MM.1S (cell line): ENCODE measurements around the gene ERC2.

Experiments
- DNase-seq: peaks from one replicate; pipeline ENCODE4 v3.0.0-alpha.2; 2015
- H2AFZ ChIP-seq: fragments of 300-600 bp; sonication (generic); 2 replicates; pipeline ENCODE4 v1.6.0; 2016; ENCODE audit warnings: antibody characterized with exemption, low read length
- H3F3A ChIP-seq: fragments of 300-600 bp; sonication (generic); 2 replicates; pipeline ENCODE4 v1.6.1; 2016; ENCODE audit warnings: mild to moderate bottlenecking, antibody characterized with exemption, low read length, moderate library complexity, mixed read lengths; ENCODE audit not compliant: insufficient read depth
- H3K27ac ChIP-seq: fragments of 300-600 bp; sonication (generic); 2 replicates; pipeline ENCODE4 v1.5.1; 2016; ENCODE audit warnings: mild to moderate bottlenecking, low read length
- H3K27me3 ChIP-seq: fragments of 300-600 bp; sonication (generic); replicated peaks from 2 replicates; pipeline ENCODE4 v1.6.0; 2016; ENCODE audit warnings: low read length; ENCODE audit not compliant: insufficient read depth
- H3K36me3 ChIP-seq: fragments of 300-600 bp; sonication (generic); replicated peaks from 2 replicates; pipeline ENCODE4 v1.6.1; 2016; ENCODE audit warnings: mild to moderate bottlenecking, low read length, mixed read lengths; ENCODE audit not compliant: insufficient read depth
- H3K4me1 ChIP-seq: fragments of 300-600 bp; sonication (generic); 2 replicates; pipeline ENCODE4 v1.6.1; 2016; ENCODE audit warnings: low read length, mixed read lengths
- H3K4me2 ChIP-seq: fragments of 300-600 bp; sonication (generic); 2 replicates; pipeline ENCODE4 v1.6.0; 2016; ENCODE audit warnings: low read depth, low read length
- H3K4me3 ChIP-seq: fragments of 300-600 bp; sonication (generic); 2 replicates; pipeline ENCODE4 v1.5.1; 2016; ENCODE audit warnings: low read length, mixed read lengths
- H3K79me2 ChIP-seq: fragments of 300-600 bp; sonication (generic); 2 replicates; pipeline ENCODE4 v1.6.1; 2016; ENCODE audit warnings: mixed run types, low read length, mixed read lengths
- H3K9ac ChIP-seq: fragments of 300-600 bp; sonication (generic); 2 replicates; pipeline ENCODE4 v1.6.1; 2016; ENCODE audit warnings: low read length, mixed read lengths
- H3K9me2 ChIP-seq: fragments of 300-600 bp; sonication (generic); replicated peaks from 2 replicates; pipeline ENCODE4 v1.6.1; 2016; ENCODE audit warnings: mild to moderate bottlenecking, low read length, mixed read lengths; ENCODE audit not compliant: insufficient read depth
- H3K9me3 ChIP-seq: fragments of 300-600 bp; sonication (generic); replicated peaks from 2 replicates; pipeline ENCODE4 v1.6.1; 2016; ENCODE audit warnings: mild to moderate bottlenecking, low read length, mixed read lengths; ENCODE audit not compliant: insufficient read depth
- H4K20me1 ChIP-seq: fragments of 300-600 bp; sonication (generic); 2 replicates; pipeline ENCODE4 v1.6.1; 2016; ENCODE audit warnings: mild to moderate bottlenecking, low read length, moderate library complexity, mixed read lengths; ENCODE audit not compliant: insufficient read depth
- EZH2 ChIP-seq: fragments of 300-600 bp; sonication (generic); optimal IDR thresholded peaks from 2 replicates; pipeline ENCODE3; 2017; ENCODE audit warnings: low read depth, mild to moderate bottlenecking, antibody characterized with exemption, low read length, mixed read lengths
- EZH2phosphoT487 ChIP-seq: fragments of 300-600 bp; sonication (generic); IDR thresholded peaks from 2 replicates; pipeline ENCODE4 v1.6.1; 2018; ENCODE audit warnings: antibody characterized with exemption, low read length
- TF ChIP-seq, protein P1 (sequence below): fragments of 300-600 bp; sonication (generic); IDR thresholded peaks from 2 replicates; pipeline ENCODE4 v1.5.1; 2016; ENCODE audit warnings: antibody characterized with exemption, low read length, mixed read lengths

The ERC2 gene

DNA sequence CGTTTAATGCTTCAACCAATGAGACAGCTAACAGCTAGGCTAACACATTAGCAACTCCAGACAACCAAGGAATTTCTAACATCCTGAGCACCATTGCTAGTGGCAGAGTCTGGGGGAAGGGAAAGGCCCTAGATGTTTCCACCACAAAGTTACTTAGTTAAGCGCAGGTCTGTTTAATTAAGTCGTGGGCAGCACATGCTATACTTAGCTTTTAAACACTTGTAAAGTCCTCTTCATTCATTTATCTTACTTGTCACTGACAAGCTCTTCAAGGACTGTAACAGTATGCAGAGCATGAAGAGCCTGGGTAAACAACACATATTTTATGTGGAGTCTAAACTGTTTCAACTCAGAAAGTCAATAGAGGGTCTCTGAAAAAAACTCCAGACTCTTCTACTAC lies 760.0 kb downstream of the ERC2 start:
- no peak for TF ChIP-seq EZH2phosphoT487
- TF ChIP-seq, protein P1, sequence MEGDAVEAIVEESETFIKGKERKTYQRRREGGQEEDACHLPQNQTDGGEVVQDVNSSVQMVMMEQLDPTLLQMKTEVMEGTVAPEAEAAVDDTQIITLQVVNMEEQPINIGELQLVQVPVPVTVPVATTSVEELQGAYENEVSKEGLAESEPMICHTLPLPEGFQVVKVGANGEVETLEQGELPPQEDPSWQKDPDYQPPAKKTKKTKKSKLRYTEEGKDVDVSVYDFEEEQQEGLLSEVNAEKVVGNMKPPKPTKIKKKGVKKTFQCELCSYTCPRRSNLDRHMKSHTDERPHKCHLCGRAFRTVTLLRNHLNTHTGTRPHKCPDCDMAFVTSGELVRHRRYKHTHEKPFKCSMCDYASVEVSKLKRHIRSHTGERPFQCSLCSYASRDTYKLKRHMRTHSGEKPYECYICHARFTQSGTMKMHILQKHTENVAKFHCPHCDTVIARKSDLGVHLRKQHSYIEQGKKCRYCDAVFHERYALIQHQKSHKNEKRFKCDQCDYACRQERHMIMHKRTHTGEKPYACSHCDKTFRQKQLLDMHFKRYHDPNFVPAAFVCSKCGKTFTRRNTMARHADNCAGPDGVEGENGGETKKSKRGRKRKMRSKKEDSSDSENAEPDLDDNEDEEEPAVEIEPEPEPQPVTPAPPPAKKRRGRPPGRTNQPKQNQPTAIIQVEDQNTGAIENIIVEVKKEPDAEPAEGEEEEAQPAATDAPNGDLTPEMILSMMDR: no peak
- no peak for TF ChIP-seq EZH2
- Histone ChIP-seq H3K9ac (no peak overlapping the region), H3K27me3 (no peaks in the 10 kb centered on the region), H3F3A (no peaks in the 10 kb centered on the region), H2AFZ (no peak overlapping the region), H3K79me2 (no peaks in the 10 kb centered on the region), H3K36me3 (no peaks in the 10 kb centered on the region), H3K4me2 (no peak overlapping the region), H3K9me2 (no peaks in the 10 kb centered on the region), H3K4me1 (no peaks in the 10 kb centered on the region), H3K4me3 (no peak overlapping the region), H3K9me3 (no peaks in the 10 kb centered on the region), H4K20me1 (no peaks in the 10 kb centered on the region), H3K27ac (no peak overlapping the region)
- no peak for DNase-seq

DNA sequence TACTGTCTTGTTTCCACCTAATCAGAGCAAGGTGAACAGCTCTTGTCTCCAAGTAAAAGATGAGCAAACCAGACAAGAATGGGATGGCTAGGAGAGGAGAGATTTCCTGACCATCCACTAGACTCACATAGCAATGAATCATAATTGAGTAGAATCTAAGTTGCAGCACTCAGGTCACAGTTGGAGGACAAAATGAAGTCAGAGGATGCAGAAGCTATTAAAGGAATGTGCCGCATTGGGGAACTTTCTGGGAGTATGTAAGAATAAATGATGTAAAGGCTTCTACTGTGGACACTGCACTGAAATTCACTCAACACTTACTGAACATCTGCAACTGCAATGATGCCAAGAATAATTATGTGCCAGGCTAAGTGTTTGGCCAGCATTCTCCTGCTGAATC lies 763.7 kb downstream of the ERC2 start:
- DNase-seq: no peak
- no peaks in the 10 kb centered on the region for H3K9me3 ChIP-seq
- H2AFZ ChIP-seq: no peak overlapping the region
- H3K9me2 ChIP-seq: no peaks in the 10 kb centered on the region
- H3K27me3 ChIP-seq: no peaks in the 10 kb centered on the region
- no peak for TF ChIP-seq EZH2phosphoT487
- TF ChIP-seq, protein P1: no peak
- TF ChIP-seq EZH2: no peak
- H4K20me1 ChIP-seq: no peaks in the 10 kb centered on the region
- H3K4me1 ChIP-seq: no peaks in the 10 kb centered on the region
- no peak overlapping the region for H3K4me3 ChIP-seq
- no peak overlapping the region for H3K27ac ChIP-seq
- H3K9ac ChIP-seq: no peak overlapping the region
- no peaks in the 10 kb centered on the region for H3F3A ChIP-seq
- H3K36me3 ChIP-seq: no peaks in the 10 kb centered on the region
- no peaks in the 10 kb centered on the region for H3K79me2 ChIP-seq
- H3K4me2 ChIP-seq: no peak overlapping the region

DNA sequence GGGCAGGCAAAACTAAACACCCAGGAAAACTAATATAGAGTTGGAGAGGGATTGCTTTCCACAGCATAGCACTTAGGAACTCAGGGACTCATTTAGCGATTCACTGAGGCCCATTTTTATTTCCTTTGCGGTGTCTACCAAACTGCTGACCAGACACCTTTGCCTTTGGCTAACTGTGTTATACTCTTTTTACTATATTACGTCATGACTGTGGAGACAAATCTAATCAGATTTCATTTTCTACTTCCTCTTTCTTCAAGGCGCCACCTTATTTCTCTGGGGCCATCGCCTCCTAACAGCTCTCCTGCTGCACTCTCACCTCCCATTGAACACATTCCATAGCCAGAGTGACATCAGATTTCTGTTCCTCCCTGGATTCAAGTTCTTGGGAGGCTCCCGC lies 765.4 kb downstream of the ERC2 start:
- Histone ChIP-seq H3K36me3 (no peaks in the 10 kb centered on the region), H3K4me3 (no peak overlapping the region), H3K9me3 (no peaks in the 10 kb centered on the region), H3K9ac (no peak overlapping the region), H3K79me2 (no peaks in the 10 kb centered on the region), H3K9me2 (no peaks in the 10 kb centered on the region), H3K27me3 (no peaks in the 10 kb centered on the region), H4K20me1 (no peaks in the 10 kb centered on the region), H3K4me2 (no peak overlapping the region), H3K27ac (no peak overlapping the region), H2AFZ (no peak overlapping the region), H3K4me1 (no peaks in the 10 kb centered on the region), H3F3A (no peaks in the 10 kb centered on the region)
- DNase-seq: no peak
- TF ChIP-seq, protein P1: no peak
- TF ChIP-seq EZH2 (no peak), EZH2phosphoT487 (no peak)

DNA sequence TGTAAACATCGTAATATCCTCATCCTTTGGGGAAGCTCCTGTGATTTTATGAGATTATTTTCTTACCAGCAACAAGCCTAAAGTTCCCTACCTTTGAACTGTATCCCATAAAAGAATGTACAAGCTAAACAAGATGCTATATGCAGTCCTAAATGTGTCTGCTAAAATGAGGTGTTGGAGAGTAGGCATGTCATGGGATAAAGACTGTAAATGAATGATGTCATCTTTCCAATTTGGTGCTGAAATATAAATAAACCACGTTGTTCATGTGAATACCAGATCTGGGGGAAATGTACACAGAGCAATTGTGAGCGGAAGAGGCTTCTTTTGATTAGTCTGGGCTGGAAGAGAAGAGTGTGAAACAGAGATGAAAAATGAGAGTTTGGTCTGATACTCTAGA lies 766.3 kb downstream of the ERC2 start:
- Histone ChIP-seq H3K79me2 (no peaks in the 10 kb centered on the region), H3K27me3 (no peaks in the 10 kb centered on the region), H3K4me2 (no peak overlapping the region), H3K9ac (no peak overlapping the region), H3K4me3 (no peak overlapping the region), H3K9me2 (no peaks in the 10 kb centered on the region), H3K36me3 (no peaks in the 10 kb centered on the region), H3F3A (no peaks in the 10 kb centered on the region), H3K27ac (no peak overlapping the region), H2AFZ (no peak overlapping the region), H3K9me3 (no peaks in the 10 kb centered on the region), H4K20me1 (no peaks in the 10 kb centered on the region), H3K4me1 (no peaks in the 10 kb centered on the region)
- TF ChIP-seq EZH2 (no peak), EZH2phosphoT487 (no peak)
- TF ChIP-seq, protein P1: no peak
- no peak for DNase-seq
